Stimulated activated CD8-positive, alpha-beta memory T cell treated with anti-CD3 and anti-CD28 coated beads, Interleukin-7, amount 100 ng/mL, for 1 hour (primary cell): ENCODE data around the gene NXPE3.

Experiments
- DNase-seq, 2 donors: peaks; one replicate each; pipeline ENCODE4 v3.0.0-alpha.2; 2020; ENCODE audit warnings: low read depth in 2 of 2

NXPE3 gene

DNA sequence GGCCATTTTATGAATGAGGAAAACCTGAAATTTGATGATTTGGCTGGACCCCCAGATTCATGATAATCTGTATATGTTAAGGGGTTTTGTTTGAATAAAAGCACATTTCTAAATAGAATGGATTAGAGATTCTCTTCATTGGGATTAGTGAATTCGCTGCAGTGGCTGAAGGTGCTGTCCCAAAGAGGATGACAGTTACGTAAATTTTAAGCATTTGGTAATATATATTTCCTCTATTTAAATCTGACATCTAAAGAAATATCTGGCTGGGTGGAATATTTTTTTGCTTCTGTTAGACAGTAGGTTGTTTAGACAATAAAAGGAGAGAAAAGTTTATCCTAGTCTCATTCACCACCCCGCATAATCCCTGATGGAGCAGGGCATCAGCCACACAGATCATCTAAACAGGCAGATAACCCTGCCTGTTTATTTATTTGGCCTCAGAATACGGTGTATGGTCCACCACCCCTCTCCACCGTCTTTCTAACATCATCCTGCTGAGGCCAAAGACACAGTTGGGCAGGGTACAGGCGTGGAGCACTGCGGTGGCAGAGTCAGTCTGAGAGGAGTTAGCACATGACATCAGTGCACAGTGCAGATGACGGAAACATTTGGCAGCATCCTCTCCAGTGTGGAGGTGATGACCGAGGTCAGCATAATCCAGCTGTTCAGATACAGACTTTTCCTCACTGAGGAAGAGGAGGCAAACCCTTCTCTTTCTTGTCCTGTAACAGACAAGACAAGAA is 49.9 kb downstream of the NXPE3 start:
- no peak for DNase-seq

DNA sequence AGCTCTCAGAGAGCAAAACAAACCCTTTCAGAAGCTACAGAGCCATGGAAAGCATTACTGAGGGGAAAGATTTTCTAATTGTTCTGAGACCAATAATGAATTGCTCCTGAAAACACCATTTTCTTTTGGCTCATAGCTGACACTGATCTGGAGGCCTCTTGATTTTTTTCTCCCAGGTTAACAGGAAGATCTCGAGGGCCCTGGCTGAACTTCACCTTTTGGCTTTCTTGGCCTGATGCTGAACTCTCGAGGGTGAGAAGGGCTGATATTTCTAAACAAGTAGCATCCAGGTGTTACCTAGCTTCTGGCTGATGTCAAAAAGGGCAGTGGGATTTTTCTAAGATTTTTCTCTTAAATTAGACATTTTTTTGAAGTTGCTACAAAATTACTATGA is 50.4 kb downstream of the NXPE3 start:
- no peak for DNase-seq

DNA sequence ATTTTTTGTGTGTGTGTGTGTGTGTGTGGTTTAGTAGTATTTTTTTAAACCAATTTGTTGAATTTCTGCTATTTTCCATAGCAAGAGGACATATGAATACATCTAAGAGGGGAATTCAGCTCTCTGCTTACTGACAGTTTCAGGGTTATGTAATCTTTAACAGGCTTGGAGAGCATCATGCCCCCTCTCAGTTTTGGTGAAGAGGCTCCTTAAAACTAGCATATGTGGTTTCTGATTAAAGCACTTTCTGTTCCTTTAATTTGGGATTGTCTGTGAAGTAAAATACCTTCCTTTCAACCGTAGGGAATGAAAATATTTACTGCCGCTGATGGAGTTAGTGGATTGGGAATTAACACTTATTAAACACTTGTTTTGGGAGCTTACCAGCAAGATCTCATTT is 50.9 kb downstream of the NXPE3 start:
- no peak for DNase-seq

DNA sequence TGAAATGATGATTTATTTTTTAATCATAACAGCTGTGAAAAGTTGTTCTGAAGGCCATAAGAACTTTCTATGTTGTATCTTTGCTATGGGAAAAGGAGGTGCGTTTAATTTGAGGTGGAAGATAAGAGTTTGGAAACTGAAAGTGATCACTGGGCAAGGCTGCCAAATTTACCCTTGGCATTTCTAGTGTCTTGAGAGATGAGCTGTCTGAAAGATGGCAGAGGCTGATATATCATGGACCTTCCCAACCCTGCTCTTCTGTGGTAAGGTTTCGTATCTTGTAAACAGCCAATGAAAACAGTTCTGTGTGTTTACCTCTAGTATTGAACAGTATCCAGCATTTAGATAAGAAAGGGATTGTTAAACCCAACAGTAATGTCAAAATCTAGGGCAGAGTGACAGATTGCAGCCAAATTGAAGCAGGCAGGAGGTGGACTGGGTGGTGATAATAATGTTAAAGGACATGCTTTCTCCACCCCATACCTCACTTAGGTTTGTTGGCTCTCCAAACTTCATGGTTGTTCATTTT is 54.5 kb downstream of the NXPE3 start:
- no peak for DNase-seq

DNA sequence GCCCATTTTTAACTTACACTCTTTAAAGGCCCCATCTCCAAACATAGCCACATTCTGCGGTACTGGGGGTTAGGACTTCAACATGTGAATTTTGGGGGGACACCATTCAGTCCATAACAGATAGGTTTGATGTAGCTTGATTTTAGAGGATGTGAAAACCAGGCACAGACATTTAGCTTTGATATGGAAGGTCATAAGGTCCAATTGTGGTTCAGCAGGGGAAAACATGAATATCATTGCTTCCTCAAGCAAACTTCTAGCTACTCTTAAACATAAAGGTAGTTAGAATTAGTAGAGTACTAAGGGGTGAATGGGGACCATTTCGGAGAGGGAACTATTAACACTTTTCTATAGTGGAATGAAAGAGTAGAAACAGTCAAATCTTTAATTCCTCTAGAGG is 56.7 kb downstream of the NXPE3 start:
- DNase-seq, result no peak

DNA sequence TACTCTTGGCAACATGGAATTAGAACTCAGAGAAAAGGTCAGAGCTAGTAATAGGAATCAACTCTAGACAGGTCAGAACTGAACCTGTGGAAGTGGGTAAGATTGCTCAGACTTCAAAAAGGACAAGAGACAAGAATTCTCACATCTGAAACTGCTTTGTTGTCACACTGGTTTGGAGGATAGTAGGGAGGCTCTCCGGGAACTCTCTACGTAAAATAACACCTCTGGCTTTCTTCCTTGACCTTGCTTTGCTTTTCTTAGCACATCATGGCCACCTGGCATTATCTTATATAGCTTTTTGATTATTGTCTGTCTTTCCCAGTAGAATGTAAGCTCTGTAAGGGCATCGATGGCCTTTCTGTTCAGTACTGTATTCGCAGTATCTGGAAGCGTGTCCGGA is 57.1 kb downstream of the NXPE3 start:
- no peak for DNase-seq

DNA sequence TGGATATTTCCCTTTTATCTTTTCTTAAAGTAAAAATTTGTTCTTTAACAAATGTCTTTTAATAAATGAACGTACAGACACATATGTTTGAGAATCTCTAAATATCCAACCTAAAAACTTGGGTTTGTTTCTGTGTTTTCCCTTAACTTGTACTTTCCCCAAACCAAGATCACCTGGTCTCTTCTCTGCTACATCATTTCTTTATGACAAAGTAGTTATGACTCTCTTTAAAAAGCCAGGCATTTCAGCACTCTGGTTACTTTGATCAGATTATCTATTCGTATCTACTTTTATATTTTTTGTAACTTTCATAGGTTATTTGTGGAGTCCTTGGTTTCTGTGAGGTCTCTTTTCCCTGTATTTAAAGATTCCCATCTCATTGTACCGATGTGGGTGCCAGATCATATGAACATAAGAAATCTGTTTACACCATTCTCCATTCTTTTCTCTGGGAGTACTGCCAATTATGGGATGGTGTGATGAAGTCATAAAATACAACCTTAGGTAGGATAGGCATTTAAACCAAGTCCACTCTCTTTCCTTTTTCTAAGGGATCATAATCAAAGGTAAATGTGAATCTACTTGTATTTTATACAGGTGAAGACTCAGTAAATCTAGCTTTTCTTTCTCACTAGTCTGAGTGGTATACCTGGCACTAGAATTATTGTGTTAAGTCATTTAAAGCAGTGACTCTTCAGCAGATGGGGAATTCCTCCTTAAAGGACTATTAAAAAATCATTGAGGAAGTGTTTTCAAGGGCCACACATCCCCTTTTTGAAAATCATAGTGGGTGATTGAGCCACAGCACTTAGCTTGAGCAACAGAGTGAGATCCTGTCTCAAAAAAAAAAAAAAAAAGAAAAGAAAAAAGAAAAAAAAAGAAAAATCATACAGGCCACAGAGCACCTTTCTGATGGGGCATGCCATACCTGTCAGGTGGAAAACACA is 57.9 kb downstream of the NXPE3 start:
- DNase-seq, result no peak

DNA sequence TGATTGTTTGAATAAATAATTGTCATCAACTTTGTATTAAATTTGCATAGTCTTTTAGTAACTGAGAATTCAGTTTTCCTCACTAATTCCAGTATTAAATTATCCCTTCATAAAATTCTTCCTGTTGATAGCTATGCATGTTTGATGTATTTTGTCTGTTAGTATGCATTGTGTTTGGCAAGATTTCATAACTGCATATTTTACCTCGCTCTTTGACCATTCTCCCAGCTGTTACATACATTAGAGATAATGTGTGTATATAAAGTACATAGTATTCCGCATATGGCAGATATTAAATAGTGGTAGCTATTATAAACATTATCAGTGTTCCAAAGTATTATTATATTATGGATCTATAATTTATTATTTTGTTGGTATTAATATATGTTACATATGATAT is 59.7 kb downstream of the NXPE3 start:
- DNase-seq, result no peak

DNA sequence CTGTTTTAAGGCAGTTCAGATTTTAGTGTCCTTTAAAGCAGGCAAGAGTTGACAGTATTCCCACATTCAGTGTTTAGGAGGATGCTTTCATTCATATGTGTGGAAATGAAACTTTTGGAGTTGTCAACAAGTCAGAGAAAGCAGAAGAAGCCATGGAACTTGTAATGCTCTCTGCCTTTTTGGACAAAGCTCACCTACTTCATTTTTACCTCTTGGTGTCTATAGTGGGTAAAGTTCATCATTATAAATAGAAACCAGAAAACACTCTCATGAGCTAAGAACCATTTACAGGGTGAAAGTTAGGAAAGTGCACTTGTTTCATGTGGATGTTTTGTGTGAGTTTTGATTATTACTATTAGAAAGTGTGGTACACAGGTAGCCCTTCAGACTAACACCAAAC is 61.1 kb downstream of the NXPE3 start:
- DNase-seq, result no peak

DNA sequence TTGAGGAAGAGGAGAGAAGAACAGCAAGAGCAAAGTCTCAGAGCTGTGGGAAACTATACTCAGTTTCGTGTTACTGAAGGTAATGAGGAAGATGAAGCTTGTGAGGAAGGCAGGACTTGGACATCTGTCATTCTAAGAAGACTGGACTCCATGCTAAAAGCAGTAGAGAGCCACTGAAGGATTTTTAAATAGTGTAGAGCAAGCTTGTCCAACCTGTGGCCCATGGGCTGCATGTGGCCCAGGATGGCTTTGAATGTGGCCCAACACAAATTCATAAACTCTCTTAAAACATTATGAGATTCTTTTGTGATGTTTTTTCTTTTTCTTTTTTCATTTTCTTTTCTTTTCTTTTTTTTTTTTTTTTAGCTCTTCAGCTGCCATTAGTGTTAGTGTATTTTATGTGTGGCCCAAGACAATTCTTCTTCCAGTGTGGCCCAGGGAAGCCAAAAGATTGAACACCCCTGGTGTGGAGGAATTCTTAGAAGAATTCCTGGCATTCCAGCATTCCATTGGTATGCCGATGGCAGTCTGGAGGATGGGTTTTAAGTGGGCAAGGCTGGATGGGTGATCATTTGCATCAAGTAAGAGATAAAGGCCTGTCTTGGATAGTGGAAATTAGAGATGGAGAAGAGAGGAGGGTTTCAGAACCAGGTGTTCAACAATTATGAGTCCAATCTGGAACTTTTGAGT is 63.4 kb downstream of the NXPE3 start:
- no peak for DNase-seq

DNA sequence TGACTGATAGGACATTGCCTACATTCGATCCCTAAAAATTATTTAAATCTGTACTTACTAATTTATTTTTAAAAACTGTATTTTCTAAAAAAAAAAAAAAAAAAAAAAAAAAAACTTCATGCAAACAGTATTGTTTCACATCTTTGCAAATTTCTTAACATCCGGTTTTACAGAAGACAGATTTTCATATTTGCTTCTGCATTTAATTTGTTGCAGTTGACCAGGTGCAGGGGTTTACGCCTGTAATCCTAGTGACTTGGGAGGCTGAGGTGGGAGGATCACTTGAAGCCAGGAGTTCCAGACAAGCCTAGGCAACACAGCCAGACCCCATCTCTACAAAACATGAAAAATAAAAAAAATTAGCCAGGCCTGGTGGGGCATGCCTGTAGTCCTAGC is 63.9 kb downstream of the NXPE3 start:
- no peak for DNase-seq

DNA sequence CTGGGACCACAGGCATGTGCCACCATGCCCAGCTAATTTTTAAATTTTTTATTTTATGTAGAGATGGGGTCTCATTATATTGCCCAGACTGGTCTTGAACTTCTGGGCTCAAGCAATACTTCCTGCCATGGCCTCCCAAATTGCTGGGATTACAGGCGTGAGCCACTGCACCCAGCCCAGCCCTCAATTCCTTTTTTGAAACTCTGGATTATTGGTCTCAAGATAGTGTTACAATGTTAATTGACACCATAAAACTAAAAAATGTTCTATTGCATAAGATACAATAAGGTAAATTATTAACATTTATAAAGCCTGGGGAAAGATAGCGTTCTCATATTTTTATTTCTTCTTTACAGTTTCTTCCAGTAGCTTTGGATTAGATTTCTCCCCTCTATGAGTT is 66.4 kb downstream of the NXPE3 start:
- DNase-seq, result no peak

DNA sequence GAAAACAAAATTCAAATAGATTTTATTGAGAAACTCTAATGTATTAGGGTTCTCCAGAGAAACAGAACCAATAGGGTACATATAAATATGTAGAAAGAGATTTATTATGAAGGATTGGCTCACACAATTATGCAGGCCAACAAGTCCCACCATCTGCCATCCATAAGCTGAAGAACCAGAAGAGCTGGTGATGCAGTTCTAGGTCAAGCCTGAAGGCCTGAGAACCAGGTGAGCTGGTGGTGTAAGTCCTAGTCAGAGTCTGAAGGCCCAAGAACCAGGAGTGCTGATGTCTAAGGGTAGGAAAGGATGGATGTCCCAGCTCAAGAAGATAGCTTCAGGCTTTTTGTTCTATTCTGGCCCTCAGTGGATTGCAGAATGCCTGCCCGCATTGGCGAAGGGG is 67.7 kb downstream of the NXPE3 start:
- no peak for DNase-seq

DNA sequence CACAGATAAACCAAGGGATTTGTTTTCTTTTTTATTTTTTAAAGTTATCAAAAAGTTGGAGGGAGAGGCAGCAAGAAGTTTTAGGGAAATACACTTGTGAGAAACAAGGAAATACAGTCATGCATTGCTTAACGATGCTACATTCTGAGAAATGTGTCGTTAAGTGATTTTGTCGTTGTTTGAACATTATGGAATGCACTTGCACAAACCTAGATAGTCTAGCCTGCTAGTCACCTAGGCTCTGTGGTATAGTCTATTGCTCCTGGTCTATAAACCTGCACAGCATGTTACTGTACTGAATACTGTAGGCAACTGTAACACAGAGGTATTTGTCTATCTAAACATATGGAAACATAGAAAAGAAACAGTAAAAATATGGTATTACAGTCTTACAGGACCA is 68.3 kb downstream of the NXPE3 start:
- DNase-seq, result no peak

DNA sequence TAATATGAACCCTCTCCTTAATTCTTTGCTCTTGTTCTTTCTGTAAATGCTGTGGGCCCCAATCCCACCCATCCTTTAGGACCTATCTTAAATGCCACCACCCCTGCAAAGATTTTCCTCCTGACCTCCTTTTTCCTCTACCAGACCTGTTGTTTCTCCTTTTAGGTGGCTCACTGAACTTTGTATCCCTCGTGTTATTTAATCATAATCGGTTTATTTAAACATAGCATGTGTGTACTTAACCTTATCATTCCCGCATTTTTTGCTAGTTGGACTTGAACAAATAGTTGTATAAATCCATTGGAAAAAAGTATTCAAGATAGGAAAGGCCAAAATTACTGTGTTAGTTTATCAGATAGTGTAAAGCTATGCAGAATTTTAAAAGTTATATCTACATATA is 69.3 kb downstream of the NXPE3 start:
- DNase-seq, result no peak

DNA sequence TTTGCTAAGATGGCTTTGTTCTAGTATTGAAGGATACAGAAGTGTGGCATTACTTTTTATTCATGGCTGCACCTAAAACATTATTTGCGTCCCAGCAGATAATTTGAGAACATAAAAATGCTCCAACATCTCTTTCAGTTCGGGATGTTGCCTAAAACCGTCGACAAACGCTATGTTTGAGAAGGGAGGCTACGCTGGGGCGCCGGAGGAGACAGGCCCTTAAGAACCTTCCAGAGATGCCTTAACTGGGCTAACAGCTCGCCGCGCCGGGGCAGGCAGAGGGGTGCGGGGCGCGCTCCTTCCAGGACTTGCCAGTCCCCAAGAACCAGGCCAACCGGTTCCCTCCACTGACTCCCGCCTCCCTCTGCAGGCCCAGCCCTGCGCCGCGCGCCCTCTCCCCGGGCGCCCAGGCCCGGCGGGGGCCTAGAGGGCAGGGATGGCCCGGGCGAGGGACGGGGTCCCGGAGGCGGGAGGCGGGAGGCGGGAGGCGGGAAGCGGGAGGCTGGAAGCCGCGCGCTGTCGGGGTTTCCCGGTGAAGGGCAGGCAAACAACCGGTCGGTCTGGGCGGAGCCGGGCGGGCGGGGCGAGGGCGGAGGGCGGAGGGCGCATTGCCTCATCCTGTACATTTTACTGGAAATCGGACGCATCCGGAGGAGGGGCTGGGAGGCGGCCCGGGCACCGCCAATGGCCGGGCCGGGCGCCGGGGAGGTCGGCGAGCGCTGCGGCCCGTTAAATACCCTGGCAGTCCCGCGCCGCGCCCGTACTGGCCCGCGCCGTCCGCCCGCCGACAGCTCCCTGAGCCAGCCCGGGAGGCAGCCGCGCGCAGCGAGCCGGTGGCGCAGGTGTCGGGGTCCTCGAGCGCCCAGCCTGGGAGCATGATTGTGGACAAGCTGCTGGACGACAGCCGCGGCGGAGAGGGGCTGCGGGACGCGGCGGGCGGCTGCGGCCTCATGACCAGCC is 70.0 kb downstream of the NXPE3 start, which contains the start of gene NFKBIZ:
NFKBIZ (plus strand) TSS at position 761 of the 960 bp plus-strand sequence; CDS start at position 876, 115 bp downstream.
- peak; percentile 88 for DNase-seq

DNA sequence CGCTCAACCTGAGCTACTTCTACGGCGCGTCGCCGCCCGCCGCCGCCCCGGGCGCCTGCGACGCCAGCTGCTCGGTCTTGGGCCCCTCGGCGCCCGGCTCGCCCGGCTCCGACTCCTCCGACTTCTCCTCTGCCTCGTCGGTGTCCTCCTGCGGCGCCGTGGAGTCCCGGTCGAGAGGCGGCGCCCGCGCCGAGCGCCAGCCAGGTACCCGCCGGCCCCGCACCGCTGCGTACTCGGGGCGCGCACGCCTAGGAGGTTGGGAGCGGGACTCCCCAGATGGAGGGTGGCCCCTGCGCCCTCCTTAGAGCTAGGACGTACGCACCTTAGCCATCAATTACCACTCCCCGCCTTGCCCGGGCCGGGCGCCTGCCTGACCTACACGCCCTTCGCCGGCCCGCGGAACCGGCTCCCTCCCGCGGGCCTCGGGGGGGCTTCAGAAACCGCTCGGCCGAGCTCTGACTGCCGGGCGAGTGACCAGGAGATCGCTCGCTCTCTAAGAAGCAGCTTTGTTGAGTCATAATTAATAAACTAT is 70.8 kb downstream of the NXPE3 start:
- peak; percentile 25 to 35 for DNase-seq

DNA sequence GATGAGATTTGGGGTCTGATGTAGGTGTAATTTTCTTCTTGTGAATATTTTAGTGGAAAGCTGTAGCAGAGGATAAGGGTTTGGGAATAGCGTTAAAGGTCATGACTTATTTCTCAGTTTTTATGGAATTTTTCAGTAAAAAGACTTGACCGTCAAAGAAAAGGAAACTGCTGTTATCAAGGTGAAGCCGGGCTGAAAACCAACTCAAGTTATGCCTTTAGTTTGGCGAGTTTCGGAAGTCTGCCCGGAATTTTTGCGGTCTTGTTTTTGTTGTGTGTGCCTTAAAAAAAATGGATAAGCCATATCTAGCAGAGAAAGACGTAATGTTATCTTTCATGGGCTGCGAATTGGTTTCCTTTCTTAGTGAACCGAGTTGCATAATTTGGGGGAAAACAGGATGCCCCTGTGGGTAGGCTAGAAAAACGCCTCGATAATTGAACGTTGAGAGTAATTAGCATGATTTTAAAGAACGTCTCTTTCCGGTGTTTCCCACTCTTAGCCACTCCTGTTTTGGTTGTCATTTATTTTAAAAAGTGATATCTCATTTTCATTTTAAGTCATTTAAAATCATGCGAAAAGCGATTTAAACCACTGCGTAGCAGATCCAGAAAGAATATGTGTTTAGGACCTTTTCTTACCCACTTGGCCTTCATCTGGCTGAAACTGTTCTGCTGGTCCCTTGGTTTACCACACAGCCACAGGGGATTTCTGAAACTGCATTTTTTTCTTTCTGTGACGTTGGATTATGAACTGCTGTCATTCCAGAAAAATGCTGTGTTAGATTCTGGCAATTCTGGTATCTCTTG is 71.4 kb downstream of the NXPE3 start:
- DNase-seq, result no peak

DNA sequence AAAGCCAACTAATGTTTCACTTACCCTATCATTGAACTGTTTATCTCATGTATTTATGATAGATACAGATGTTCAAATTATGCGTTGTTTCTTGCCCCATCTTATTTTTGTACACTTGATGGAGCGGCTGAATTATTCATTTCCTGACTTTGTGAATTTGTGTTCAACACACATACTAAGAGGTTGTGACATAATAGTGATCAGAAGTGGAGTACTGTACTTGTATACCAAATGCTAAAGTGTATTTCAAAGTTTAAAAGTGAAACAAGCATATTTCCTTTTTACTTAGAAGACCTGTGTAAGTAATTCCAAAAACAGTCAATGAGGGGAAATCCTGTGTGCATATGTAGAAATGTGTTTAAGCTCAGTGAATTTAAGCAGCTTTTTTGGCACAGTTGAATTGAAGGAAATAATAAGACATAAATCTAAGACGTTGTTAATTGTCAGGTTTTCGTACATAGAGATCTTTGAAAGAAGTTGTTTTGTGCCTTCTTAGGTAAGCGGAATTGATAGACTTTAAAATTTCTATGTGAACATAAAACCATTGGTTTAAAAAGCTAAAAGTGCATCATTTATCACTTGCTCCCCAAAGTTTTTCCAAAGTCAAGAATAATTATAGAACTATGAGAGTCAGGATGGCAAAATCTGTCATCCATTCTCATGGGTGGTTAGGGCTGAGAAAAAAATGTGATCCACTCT is 72.2 kb downstream of the NXPE3 start:
- no peak for DNase-seq
